Sigmoid colon (tissue), 3 donors: ENCODE measurements around the gene OR56A4.

Experiments used
- CTCF ChIP-seq, 4 experiments: fragments of 450-650 bp in 3 of 4; fragments of 200-600 bp in 1 of 4; IDR thresholded peaks; one replicate each; pipeline ENCODE4 v1.5.1; 2016 to 2019; ENCODE audit warnings: antibody characterized with exemption in 4 of 4, mild to moderate bottlenecking in 3 of 4, moderate library complexity in 2 of 4
- POLR2A ChIP-seq, 2 donors: fragments of 450-650 bp; IDR thresholded peaks; one replicate each; pipeline ENCODE4 v1.6.1; 2016; ENCODE audit warnings: antibody characterized with exemption in 2 of 2, mild to moderate bottlenecking in 2 of 2, moderate library complexity in 2 of 2

- TF ChIP-seq CTCF (IDR thresholded peaks at IDR 0.05) (no peak), POLR2A (IDR thresholded peaks at IDR 0.05) (no peak)
These were observed 17.5 kb downstream of the OR56A4 start for GRCh38 chr11:5989203-5989602.
